GM06990 (cell line): Measurements from ENCODE around the gene PIGM.
A peak's percentile ranks its signal among the peaks of the same experiment; 100 is the strongest.

ENCODE experiments used
- DNase-seq: peaks from one replicate; pipeline ENCODE4 v3.0.0-alpha.2; 2011; ENCODE audit not compliant: insufficient read length; ENCODE audit errors: extremely low read depth
- H3K27me3 ChIP-seq: replicated peaks from 2 replicates; pipeline ENCODE4 v1.6.0; 2011; ENCODE audit warnings: low read length; ENCODE audit not compliant: control insufficient read depth, insufficient read depth
- H3K36me3 ChIP-seq: 2 replicates; pipeline ENCODE4 v1.5.1; 2011; ENCODE audit warnings: low read length; ENCODE audit not compliant: control insufficient read depth, insufficient read depth
- H3K4me3 ChIP-seq: replicated peaks from 2 replicates; pipeline ENCODE4 v1.5.1; 2011; ENCODE audit warnings: low read depth, mild to moderate bottlenecking, control low read depth, low read length
- CTCF ChIP-seq: IDR thresholded peaks from 2 replicates; pipeline ENCODE4 v1.5.1; 2011; ENCODE audit warnings: low read length, control low read depth, mild to moderate bottlenecking, inconsistent platforms; ENCODE audit not compliant: insufficient read depth, poor library complexity, severe bottlenecking

PIGM gene

GRCh38 chr1:160070243-160071163 lies 38.7 kb upstream of the PIGM start:
- TF ChIP-seq CTCF, result no peak
- Histone ChIP-seq H3K27me3 (peaks cover 4% of the 10 kb centered on the region), H3K4me3 (peak overlapping the region; percentile 59), H3K36me3 (no peaks in the 10 kb centered on the region)
- peak; percentile 68 for DNase-seq

GRCh38 chr1:160069460-160070231 lies 37.9 kb upstream of the PIGM start, which contains the start of gene KCNJ10:
TSS of gene KCNJ10 (minus strand) at chr1:160070160. CDS start at chr1:160042532, 27,628 bp downstream.
- TF ChIP-seq CTCF, result no peak
- Histone ChIP-seq H3K27me3 (peaks cover 5% of the 10 kb centered on the region), H3K4me3 (peak within 1 kb of the TSS; percentile 59), H3K36me3 (no peaks in the 10 kb centered on the region)
- DNase-seq, result no peak

DNA sequence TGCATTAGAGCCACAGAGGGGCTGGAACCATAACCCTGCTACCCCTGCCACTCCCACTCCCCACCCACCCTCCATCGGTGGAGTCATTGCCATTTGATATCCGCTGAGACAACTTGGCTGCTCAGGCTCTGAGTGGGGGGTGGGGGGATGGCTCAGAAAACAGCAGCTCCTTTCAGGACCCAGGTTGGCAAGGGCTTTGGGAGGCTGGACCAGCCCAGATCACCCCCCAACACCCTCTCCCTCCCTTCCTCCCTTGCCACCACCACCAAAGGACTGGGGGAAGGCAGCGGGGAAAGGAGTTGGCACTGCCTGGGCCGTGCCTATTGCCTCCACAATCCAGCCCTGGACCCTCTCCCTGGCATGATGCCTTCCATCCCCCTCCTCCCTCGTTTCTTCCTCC lies 36.4 kb upstream of the PIGM start:
- no peak for DNase-seq
- TF ChIP-seq CTCF, result no peak
- no peaks in the 10 kb centered on the region for H3K36me3 ChIP-seq
- H3K27me3 ChIP-seq, result peaks cover 6% of the 10 kb centered on the region
- no peak overlapping the region for H3K4me3 ChIP-seq

DNA sequence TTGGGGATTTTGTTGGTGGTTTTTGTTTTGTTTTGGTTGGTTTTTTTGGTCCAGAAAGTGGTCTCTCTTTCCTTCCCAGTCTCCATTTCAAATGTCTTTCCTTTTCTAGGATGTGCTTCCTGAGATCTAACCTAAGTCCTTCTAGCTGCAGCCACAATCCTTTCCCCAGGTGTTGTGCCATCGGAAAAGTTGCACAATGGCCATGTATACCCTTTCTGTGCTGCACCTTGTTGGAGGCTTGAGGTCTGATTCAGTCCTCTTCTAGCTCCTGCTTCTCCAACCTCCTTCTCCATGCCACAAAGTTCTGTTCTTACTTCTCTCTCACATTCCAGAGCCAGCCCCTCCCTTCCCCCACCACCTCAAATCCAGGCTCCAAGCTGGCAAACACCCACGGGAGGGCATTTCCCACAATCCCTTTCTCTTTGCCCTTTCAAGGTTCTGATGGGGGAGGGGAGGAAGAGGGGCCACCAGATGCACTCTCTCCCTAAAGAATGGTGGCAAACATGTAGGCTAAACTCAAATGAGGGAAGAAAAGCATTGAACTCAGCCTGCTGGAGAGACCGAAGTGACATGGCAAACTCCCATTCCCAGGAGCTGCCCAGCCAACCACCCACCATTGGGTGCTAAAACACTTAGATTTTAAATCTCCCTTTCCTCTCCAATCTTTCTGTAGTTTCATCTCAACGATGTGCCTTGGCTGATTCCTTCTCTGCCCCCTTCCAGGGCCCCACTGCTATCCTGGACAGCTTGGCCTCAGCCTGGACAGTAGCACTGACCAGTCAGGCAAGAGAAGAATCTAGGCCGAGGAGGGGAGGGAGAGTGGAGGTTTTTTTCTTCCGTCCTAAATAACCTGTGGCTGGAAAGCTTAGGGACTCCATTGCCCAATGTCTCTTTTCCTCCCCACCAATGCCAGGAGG lies 35.3 kb upstream of the PIGM start:
- TF ChIP-seq CTCF, result no peak
- no peak for DNase-seq
- Histone ChIP-seq H3K27me3 (peaks cover 6% of the 10 kb centered on the region), H3K4me3 (no peak overlapping the region), H3K36me3 (no peaks in the 10 kb centered on the region)

GRCh38 chr1:160064746-160065145 lies 33.0 kb upstream of the PIGM start:
- TF ChIP-seq CTCF, result no peak
- Histone ChIP-seq H3K4me3 (no peak overlapping the region), H3K27me3 (peaks cover 5% of the 10 kb centered on the region), H3K36me3 (no peaks in the 10 kb centered on the region)
- DNase-seq, result no peak
